NCI-H146 (cell line): ENCODE measurements around the gene RIT2.
"Not testable (repeated sequence)": the region's sequence is repeated elsewhere in the genome, so short reads cannot be mapped to it uniquely, and the experiment has no call there.

Source experiments
- DNase-seq: peaks from one replicate; lab custom pipeline; 2025; lab: John Stamatoyannopoulos, UW

Gene RIT2

DNA sequence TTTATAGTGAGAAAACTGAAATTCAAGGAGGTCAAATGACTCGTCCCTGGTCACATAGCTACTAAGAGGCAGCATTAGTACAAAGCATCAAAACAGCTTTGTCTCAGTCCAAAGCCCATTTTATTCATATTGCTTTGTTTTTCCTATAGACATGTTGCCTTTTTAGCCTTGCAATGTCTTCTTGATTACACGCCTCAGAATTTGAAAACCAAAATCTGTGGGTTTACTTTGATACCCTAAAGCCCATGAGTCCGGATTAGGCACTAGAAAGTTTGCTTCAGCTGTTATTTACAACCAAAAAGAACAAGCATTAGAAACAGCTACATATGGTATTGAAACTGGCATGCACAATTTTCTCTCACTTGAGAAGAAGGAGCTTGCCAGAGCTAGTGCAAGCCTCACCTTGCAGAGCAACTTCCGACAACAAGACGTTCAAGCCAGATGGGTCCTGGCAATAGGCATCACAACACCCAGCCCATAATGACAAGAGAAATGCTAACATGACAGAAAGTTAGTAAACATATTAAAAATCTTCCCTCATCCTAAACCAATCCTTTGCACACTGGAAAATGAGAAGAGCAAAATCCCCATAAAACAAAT lies 276.8 kb downstream of the RIT2 start:
- DNase-seq = no peak

DNA sequence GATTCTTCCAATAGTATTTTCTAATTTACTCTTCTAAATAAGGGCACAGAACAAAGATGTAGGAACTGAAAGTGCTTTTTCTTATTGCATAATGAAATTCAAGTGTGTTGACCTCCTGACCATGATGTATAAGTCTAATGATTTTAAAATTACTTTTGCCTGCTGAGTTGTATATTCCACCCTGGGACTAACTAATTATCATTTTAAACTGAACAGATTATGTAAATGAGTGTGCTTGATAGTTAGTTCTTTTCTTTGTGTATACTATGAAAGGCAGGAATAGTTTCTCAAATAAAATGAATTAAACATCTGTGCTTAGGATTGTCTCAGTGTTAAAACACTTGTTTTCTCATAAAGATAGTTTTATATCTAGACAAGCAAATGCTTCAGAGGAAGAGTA lies 284.5 kb downstream of the RIT2 start:
- DNase-seq = no peak

DNA sequence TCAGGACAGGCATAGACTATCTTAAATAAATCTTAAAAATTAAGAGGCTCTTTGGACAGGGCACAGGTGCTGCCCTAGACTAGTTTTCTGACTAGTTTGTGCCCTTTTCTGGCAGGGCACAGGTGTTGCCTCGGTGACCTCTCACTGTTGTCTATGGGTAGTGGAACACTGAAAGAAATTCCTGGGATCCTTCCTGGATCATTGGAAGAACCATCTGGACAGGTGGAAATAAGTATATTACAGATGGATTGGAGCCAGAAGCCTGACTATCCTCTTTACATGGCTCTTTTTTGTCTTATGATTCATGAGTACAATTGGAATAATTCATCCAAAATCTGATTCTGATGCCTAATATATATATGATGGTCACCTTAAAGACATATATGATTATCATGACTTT lies 286.6 kb downstream of the RIT2 start:
- no peak for DNase-seq

DNA sequence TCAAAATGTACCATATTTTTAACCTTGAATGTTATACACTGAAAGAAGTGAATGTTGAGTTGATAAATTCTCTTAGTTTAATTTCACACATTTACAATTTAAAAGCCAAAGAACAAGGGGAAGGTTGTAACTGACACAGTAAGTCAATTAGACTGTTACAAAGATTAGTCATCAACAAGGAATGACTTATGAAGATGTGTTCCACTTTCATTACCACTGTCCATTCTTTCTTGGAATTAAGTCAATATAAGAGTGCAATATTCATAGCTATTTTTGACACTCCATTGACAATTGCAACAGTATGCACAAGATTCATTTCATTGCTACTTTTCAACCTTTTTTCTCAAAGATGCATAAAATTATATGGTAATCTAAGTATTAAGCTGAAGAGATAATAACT lies 291.3 kb downstream of the RIT2 start:
- DNase-seq = no peak

DNA sequence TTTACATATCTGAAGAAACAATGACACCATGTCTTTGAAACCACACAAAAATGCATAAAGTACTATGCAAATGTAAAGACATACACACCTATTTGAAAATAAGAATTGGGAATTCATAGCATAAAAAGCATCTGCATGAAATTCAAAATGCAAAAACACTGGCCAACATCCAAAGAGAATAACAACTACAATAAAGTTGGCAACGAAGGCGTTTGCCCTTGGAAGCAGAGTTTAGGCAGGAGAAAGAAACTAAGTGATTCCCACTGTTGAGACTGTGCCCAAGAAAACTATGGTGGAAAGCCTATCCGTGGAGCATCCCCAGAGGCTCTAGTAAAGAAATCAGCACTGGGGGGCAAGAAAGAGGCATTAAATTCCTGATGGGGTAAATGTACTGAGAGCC lies 292.8 kb downstream of the RIT2 start:
- no peak for DNase-seq

DNA sequence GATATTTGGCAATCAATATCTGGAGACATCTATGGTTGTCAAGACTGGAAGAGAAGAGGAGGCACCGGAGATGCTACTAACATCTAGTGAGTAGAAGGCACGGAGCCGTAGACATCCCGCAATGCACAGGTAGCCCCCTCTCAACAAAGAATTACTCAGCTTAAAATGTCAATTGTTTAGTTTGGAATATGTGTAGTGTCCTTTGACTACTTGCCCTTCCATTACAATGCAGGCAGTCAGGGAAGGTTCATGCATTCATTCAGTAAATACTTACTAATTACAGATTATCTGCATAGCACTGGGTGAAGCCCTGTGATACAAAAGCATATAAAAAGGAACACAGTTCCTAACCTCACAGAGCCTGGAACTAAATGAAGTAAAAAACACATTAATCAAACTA lies 294.0 kb downstream of the RIT2 start:
- DNase-seq = no peak

DNA sequence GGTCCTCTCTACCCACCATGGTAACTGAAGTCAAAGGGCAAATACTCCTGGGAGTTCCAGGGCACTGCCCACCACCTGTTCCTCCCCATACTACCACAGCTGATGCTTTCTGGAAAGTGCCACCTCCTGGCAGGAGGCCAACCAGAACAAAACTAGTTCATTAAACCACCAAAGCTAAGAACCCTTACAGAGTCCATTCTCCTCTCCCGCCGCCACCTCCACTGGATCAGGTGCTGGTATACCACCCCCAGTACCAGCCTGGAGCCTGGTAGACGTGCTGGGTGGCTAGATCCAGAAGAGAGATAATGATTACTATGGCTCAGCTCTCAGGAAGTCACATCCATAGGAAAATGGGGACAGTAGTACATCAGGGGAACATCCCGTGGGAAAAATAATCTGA lies 300.9 kb downstream of the RIT2 start:
- DNase-seq = no peak

DNA sequence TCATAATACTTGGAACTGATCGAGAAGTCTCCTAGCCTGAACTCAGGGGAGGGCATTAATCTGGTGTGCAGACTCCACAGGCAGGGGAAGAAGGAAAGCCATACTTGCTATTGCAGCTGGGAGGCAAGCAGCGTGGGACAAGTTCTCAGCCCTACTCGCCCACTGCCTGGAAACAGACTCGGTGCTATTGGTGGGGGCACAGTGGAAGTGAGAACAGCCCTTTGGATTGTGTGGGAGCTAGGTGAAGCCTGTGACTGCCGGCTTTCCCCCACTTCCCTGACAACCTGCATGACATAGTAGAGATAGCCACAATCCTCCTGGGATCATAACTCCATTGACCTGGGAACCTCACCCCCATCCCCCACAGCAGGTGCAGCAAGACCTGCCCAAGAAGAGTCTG lies 301.3 kb downstream of the RIT2 start:
- DNase-seq = no peak

DNA sequence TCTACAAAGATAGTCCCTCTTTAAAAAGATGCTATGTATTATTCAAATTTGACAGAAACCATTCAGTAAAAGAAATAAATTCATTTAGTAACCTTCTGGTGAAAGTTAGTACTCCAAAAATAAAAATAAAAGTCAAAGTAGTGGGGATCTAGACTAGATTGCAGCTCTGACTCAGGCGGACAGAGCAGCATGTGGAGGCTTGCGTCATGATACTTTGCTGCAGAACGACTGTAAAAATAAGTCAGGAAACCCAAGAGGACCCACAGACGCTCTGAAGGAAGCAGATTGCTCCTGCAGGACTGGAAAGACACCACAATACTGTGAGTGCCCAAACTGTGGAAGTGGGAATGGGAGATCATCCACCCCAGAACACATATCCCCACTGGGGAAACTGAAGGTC lies 301.9 kb downstream of the RIT2 start:
- DNase-seq = no peak

DNA sequence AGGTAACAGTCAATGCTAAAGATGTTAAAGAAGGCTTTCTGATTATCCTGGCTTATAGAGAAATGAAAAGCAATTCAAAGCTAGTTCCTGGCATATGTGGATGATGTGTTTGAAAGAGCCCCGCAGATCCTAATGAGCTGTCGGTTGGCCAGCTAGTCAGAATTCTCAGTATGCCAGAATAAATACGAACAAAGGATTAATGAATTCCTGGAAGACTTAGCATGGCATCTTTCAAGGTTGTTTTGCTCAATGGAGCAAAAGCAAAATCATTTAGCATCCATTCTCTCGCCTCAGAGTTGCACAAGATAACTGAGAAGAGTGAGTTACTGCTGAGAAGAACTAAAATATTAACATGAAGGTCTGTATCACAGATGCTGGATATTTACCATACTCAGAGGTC lies 307.6 kb downstream of the RIT2 start:
- DNase-seq = no peak

DNA sequence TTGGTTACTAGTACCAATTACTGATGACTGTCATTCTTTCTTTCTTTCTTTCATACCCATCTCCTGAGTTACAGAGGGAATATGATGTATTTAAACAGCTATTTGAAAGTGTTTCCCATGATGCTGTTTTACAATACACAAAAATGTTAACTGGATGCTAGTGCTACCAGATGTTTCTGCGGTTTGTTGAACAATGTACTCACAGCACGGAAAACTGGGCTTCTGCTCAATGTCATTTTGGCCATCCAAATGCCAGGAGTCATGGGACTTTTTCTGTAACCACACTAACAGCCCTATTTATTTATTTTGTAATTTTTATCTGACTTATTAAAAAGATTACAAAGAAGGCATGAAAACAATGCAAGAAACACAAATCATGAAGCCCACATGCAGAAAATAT lies 313.8 kb downstream of the RIT2 start:
- no peak for DNase-seq

DNA sequence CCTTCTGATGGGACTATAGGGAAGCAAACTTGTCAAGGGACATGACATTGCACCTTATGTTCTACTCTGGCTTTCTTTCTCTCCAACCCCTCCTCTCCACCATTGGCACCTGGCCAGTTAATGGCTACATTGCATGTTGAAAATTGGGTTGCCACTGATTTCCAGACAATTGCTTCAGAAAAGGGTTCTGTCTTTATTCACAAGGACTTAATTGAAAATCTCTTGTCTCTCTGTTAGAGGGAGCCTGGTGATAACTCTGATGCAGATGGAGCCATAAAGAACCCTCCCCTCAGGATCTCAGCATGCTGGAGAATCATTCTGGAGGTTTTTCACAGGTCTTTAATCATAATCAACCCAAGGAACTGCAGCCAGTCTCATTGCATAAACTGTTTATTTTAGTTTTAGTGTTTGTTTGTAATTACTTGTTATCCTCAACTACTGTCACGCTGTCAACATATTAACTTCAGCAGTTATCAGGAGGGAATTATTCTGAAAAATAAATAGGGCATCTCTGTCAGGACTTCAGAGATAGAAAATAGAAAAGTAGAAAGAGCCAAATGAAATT lies 316.8 kb downstream of the RIT2 start:
- DNase-seq = peak; percentile 77

DNA sequence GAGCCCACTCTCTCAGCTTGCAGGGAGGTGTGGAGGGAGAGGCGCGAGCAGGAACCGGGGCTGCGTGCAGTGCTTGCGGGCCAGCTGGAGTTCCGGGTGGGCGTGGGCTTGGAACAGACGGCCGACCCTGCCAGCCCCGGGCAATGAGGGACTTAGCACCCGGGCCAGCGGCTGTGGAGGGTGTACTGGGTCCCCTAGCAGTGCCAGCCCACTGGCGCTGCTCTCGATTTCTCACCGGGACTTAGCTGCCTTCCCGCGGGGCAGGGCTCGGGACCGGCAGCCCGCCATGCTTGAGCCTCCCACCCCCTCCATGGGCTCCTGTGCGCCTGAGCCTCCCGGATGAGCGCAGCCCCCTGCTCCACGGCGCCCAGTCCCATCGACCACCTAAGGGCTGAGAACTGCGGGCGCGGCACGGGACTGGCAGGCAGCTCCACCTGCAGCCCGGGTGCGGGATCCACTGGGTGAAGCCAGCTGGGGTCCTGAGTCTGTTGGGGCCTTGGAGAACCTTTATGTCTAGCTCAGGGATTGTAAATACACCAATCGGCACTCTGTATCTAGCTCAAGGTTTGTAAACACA lies 320.2 kb downstream of the RIT2 start:
- DNase-seq = not testable (repeated sequence)

DNA sequence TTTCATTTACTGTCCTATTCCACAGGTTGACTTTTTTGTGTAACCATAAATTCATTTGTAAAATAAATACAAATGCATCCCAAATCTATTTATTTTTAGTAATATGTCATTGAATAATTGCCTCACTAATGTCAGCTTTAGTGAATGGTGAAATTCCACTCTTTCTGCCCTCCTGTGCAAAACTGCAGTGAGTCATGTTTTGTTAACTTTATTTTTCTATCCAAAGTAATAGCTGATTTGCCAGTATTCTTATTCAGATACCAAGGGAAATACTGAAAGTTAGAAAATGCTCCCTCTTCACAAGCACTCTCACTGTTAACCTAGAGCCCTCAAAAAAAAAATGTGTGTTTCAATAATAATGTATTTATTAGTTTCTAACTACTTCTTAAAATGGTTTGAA lies 322.8 kb downstream of the RIT2 start:
- no peak for DNase-seq

DNA sequence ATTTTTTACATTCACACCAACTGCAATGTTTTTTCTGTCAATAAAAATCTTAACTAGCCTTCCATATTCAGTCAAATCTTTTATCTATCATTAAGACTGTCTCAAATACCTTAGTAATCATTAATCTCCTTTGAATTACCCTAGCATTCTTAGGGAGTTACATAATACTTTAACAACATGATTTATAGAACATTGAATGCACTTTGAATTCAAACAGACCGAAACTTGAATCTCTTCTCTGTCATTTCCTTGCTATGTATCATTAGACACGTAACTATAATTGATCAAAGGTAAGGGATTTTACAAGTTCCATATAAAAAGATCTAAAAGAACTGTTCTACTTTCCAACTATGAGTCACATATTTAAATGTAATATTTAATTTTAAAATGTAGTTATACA lies 330.9 kb downstream of the RIT2 start:
- DNase-seq = no peak

DNA sequence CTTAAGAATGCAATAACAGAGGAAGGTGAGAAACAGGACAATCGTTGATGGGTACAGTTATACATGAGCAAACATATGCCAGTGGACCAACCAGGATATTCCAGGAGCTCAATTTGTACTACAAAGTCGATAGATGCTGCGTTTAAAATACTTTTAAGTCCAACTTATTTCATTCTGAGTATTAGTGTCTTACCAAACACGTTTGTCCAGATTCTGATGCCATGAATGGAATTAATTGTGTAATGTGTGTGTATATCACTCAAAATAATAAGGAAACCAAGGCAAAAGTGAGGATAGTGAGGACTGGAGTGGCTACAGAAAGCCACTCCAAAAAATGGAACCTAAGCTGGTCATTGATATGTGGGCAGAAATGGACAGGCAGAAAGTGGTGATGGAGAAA lies 332.6 kb downstream of the RIT2 start:
- DNase-seq = no peak

DNA sequence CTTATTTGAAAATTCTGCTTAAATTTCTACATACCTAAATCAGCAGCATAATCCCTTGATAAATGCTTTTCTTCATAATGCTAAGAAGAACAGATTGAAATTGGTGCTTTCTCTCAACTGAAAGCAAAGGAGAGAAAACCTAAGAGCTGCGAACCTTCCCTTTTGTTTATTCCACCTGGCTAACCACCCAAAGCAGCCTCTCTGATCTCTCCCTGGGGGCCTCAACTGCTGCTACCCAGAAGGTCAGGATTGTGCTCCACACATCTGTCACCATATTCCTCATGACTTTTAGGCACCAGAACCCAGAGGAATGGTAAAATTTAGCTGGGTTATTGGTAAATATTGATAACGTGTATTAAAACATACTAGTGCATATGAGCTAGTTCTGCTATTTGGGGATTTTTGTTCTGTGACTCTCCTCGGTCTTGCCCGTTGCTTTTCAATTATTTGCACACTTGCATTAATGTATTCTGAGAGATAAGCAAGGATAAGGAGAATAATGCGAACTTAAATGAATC lies 334.1 kb downstream of the RIT2 start:
- DNase-seq = peak; percentile 5

DNA sequence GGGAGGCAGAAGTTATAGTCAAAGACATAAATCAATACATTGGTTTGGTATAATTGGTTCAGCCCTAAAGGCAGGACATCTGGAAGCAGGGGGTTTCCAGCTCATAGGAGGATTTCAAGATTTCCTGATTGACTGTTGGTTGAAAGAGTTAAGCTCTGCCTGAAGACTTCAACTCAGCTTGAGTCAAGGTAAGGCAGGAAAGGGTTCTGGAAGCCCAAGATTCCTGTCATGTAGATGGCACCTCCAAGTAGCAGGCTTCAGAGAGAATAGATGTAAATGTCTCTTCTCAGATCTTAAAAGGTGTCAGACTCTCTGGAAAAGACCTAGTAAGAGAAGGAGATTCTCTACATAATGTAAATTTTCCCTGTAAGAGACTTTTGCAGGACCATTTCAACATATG lies 335.3 kb downstream of the RIT2 start:
- no peak for DNase-seq

DNA sequence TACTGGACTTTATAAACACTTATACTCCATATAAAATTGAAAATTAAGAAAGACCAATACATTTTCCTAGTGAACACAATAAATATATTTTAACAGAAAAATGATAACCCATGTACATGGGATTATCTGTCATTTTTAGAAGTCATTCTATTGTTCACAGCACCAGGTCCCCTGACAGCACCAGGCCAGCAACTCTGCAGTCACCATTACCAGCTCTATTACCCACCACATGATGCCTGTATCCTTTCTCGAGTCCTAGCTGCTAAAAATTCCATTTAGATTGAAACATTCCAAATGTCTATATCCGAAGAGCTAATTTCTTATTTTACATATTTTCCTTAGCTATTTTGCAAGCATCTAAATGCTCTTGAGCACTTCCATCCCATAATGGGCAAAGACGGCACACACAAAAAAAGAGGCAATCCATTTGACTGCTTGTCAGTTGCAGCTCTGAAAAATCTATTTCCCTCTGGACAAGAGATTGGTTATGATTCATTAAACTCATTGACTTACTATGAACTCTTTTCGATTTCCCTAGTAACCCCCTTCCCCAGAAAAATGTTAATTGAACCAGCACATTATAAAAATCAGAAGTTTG lies 336.9 kb downstream of the RIT2 start:
- DNase-seq = no peak

DNA sequence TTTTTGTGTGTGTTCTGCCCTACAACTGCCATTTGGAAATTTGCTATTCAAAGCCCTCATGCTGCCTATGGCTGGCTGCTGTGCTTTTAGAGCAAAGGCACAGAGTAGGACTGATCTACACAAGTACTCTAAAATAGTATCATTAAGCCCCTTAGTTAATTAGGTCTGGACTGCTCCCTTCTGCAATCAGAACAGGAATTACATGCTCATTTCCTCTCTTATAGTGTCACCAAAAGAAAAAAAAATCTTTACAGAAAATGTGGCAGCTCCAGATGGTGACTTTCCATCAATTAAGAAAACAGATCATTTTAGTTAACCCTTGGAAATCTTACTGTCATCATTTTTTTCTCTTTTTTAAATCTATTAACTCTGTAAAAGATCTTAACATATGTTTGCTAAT lies 337.5 kb downstream of the RIT2 start:
- no peak for DNase-seq

DNA sequence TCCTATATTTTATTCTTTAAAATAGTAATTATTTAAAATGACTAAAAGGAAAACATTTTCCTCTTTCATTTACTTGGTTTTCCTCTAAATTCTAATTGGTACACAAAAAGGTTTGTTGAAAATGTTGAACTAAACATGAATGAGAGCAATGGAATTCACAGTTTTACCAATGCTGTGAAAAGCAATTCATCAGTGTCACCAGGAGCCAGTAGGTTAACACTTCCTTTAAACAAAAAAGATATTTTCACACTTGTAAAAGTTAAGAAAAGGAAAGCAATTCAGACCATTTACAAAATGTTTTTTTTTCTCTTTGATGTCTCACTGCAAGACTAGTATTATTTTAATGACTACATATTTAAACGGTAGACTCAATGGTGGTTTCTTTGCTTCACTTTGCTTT lies 341.6 kb downstream of the RIT2 start:
- no peak for DNase-seq

DNA sequence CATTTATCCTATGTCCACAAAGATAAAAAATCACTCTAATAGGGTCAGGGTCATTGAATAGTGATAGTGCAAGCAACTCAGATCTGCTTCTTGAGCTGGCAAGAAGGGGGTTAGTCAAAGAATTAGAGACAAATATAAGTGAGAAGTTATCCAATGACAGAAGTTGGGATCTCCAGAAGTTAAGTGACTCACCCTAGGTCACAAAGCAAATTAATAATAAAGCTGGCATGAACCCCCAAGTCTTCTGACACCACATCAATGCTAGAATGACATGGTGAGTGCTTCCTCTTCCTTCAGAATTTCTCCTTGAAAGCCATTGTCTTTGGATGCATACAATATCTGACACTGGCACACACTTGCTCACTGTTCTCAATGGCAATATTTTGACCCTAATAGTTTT lies 343.5 kb downstream of the RIT2 start:
- DNase-seq = no peak

DNA sequence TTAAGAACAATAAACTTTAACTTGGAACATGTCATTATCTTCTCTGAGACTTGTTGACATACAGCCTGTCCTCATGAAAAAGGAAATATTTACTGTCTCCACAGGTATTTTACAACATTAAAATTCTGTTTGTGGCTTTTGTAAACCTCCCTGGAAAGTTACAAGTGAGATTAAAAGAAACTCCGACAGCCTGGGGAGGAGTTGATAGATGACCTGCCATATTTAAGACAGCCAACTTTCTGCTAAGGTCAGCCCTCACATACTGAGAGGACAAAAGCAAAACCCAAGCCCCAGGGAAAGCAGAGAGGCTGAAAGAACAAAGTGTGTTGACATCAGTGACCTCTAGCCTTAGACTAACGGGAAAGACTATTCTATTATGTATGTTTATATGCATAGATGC lies 350.2 kb downstream of the RIT2 start:
- peak; percentile 51 for DNase-seq

DNA sequence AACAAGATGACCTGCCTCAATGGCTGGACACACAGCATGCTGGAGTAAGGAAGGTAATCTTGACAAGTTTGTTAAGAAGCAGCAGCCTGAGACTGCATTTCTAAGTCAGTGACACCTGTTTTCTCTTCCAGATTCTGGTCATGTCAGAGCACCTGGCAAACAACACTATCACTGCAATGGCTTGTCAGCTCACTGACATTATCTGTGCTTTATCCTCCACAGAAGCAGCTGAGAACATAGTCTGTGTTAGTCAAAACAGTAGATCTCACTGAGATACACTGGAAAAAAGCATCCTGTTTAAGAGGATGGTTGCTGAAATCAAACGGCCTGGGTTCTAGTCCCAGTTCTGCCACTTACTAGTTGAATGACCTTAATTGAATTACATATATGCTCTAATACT lies 355.2 kb downstream of the RIT2 start:
- peak; percentile 39 for DNase-seq
